NCI-H1092 treated with DMSO at 0.1 percent for 48 hours (cell line): Measurements from ENCODE around the gene PPP1R2.
A peak's percentile ranks its signal among the peaks of the same experiment; 100 is the strongest.
"Not testable (repeated sequence)": the region's sequence is repeated elsewhere in the genome, so short reads cannot be mapped to it uniquely, and the experiment has no call there.

Experiments used
- DNase-seq: peaks from one replicate; lab custom pipeline; 2025; lab: John Stamatoyannopoulos, UW

PPP1R2 gene

DNA sequence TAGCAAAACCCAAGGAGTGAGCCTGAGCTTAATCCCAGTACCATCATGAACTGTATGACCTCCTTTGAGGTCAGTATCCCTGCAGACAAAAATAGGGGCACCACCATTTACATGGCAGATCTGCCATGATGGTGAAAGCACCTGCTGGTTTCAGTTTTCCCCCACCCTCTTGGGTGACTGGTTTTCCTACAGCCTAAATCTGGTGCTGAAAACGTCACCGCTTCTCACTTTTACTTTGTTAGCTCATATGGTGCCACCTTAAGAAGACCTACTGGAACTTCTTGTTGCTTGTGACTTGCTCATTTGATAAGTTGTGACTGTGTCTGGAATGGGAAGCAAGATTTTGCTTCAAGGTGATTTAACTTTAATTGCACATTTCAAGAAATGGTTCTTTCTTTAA, 5.1 kb downstream of the PPP1R2 start:
- no peak for DNase-seq

DNA sequence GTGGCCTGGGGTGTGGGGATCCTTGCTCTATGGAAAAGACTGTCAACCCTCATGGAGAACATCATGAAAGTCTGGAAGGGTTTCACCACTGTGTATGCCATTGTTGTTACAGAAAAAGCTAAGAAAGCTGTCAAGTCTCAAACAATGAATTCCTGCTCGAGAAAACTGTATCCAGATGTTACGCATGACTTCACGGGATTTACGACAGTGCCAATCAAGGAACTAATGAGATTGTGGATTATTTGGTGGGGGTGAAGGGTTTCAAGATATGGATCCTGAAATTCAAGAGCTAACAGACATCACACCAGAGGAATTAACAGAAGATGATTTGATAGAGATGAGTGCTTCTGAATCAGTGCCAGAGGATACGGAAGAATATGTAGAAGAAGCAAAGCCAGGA, 7.8 kb downstream of the PPP1R2 start:
- DNase-seq: no peak

DNA sequence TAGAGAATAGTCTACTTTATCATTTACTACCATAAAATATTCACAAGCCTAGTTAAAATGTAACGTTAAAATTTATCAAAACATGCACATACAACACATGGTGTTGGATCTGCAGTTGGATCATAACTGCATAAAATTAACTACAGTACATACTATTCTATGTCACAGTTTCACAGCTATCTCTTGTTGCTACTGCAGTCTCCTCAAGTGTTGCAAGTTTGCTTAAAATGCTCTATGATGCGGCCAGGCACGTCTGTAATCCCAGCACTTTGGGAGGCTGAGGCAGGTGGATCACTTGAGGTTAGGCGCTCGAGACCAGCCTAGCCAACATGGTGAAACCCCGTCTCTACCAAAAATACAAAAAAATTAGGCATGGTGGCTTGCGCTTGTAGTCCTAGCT, 10.3 kb downstream of the PPP1R2 start:
- no peak for DNase-seq

DNA sequence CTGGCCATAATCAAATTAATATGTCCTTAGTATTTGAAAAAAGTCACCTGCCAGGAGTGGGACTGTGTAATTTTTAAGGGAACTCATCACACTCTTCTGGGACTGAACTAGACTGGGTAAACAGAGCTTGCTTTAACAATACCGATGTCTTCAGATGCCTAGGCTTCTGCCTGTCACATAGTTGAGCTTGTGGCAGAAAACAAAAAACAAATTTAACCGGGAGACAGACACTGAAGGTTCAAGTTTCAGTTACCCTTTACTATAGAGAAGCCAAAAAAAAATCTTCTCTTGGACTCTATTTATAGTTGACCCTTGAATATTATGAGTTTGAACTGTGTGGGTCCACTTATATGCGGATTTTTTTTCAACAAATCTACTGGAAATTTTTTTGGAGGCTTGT, 10.8 kb downstream of the PPP1R2 start:
- DNase-seq: no peak

DNA sequence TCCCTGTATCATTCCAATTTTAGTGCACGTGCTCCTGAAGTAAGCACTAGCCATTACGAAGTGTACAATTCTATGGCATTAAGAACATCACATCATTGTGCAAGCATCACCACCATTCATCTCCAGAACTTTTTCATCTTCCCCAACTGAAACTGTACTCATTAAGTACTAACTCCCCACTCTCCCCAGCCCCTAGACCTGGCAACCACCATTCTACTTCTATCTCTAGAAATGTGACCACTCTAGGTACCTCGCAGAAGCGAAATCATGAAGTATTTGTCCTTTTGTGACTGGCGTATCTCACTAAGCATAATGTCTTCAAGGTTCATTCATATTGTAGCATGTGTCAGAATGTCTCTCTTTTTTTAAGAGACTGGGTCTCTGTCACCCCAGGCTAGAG, 11.4 kb downstream of the PPP1R2 start:
- no peak for DNase-seq

DNA sequence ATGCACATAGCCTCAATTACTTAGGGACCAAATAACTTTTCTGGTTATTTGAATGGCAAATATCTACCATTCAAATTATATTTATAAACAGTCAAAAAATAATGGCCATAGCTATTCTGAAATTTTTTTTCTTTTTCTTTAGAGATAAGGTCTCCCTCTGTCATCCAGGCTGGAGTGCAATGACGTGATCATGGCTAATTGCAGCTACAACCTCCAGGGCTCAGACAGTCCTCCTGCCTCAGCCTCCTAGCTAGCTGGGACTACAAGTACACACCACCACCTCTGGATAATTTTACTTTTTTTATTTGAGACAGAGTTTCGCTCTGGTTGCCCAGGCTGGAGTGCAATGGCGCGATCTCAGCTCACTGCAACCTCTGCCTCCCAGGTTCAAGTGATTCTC, 16.6 kb downstream of the PPP1R2 start:
- DNase-seq: no peak

DNA sequence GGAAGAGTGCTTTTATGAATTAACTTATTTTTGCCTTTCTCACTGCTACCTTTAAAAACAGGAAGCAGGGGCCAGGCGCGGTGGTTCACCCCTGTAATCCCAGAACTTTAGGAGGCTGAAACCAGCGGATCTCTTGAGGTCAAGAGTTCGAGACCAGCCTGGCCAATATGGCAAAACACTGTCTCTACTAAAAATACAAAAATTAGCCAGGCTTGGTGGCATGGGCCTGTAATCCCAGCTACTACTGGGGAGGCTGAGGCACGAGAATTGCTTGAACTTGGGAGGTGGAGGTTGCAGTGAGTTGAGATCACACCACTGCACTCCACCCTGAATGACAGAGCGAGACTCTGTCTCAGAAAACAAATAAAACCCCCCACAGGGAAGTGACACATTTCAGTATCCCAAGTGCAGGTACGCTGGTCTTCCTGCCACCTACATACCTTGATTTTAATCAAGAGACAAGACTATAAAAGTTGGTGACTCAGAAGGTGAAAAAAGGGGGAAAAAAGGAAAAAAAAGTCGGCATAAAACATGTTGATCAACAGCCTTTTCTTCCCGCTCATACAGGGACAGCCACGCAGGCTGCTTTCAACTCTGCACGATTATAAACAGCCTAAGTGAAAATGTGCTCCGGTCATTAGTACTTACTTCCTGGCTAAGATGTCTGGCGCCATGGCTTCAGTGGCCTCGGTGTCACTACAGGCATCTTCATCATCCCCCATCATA, 18.8 kb downstream of the PPP1R2 start:
- no peak for DNase-seq

DNA sequence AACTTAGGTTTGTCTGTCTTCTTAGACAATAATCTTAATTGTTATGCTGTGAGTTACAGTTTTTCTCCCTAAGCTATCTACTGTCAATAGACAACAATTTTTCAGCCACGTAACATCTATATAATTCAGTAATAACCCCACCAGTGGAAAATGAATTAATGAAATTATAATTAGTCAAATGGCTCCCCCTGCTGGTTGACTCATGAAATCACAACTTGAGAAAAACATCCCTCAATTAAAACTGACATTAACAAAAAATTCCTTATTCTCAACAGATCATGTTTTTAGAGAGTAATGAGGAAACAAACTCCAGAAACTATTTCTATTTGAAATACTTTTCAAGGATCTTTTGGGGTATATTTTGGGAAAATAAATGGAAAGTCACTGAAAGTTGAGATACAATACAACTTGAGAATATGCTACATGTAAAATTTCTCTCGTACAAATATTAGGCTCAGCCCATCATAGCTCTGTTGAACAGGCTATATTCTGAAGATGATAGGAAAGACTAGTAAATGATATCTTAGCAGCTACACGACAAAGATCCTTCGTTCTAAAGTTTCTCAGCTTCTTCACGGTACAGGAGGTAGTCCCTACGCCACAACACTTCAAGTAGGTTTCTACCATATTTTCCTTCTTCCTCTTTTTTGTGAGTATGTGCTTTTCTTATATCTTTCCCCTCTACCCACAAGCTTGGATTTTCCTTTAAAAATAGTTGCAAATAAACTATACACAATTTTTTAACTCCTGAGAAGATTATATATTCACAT, 20.7 kb downstream of the PPP1R2 start:
- DNase-seq: peak; percentile 35

DNA sequence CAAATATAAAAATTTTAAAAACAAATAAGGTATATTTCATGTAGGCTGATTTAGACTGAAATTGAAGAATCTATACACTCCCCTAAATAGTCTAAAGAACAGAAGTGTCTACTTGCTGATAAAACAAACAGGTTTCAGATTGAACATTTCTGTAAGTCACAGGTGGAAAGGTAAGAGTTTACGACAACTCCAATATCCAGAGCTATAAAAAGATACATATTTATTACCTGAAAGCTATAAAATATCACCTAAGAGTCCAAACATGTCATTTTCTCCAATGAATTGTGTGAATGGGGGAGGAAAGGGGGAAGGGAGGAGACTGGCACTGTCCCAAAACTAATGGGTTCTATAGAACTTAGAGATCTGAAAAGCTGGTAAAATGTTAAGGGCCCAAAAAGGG, 26.1 kb downstream of the PPP1R2 start:
- DNase-seq: no peak

DNA sequence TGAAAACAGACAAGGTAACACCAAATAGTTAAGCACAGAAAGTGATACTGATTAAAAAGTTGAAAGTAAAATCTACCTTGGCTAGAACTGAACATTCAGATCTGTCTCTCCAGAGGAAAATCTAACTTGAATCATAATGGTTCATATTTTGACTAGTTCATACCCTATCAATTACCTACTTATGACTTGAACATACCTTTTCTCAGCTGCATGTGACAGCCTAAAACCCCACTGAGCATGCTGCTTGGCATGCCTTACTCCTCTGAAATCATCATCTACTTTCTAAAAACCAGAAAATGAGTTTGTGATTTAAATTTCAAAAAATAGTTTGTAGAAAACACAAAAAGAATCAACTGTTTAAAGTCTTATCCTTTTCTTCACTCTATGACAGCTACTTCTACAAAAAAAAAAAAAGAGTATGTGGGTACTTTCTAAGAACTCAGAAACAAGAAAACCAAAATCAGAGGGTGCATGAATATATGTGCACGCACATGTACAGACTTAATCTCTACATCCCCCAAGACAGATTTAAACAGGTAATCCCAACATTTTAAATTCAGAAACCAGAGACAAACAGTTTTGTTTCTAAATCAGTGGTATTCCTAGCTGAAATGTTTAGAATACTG, 28.4 kb downstream of the PPP1R2 start:
- DNase-seq: not testable (repeated sequence)

DNA sequence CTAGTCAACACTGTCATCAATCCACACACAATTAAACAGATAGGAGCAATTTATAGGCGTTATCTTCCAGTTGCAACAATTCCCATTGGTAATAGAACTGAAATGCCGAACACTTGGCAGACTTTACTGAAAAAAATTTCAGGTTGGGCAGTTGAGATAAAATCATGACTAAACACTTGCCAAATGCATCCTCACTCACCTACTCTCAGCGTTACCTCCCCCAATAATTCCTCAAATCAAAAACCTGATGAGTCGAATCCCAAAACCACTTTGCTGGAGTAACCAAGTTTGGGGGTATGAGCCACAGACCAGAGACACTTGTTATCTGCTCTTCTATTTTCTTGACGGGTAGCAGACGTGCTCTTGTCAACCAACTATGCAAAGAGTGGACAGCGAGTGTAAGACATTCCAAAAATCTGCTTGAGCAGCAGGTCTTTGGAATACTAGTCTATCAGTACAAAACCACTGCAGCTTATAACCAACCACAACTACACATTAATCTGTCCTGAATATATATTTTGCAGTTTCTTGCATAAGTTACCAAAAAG, 30.3 kb downstream of the PPP1R2 start:
- DNase-seq: no peak

DNA sequence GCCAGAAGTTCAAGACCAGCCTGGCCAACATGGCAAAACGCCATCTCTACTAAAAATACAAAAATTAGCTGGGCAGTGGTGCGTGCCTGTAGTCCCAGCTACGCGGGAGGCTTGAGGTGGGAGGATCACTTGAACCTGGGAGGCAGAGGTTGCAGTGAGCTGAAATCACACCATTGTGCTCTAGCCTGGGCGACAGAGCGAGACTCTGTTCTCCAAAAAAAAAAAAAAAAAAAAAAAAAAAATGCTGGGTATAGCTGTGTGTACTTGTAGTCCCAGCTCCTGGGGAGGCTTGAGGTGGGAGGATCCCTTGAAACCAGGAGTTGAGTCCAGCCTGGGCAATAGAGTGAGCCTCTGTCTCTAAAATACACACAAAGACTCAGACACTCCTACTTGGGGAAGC, 32.0 kb downstream of the PPP1R2 start:
- no peak for DNase-seq

DNA sequence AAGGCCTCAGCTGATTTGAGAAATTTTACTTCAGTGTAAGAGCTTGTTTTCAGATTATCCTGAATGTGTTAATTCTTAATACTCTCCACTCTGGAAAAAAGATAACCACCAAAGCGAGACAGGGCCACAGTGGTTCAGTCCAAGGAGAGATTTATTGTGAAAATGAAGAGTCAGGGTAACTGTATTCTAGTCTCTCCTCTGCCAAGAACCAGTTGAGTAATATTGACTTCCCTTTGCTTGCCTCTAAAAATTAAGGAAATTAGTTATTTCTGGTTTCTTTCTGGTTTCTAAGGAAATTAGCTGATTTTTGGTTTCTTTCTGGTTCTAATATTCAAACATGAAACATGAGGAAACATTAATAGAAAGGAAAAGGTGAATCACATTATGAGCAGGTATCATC, 34.9 kb downstream of the PPP1R2 start:
- no peak for DNase-seq

DNA sequence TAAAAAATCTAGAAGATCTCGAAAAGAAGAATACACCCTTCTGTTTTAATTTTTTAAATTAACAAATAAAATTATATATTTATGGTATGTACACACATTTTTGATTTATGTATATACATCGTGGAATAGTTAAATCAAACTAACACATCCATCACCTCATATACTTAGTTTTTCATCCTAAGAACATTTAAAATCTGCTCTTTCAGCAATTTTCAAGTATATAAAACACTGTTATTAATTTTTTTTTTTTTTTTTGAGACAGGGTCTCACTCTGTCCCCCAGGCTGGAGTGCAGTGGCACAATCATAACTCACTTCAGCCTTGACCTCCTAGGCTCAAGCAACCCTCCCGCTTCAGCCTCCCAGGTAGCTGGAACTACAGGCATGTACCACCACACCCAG, 67.5 kb downstream of the PPP1R2 start:
- no peak for DNase-seq

DNA sequence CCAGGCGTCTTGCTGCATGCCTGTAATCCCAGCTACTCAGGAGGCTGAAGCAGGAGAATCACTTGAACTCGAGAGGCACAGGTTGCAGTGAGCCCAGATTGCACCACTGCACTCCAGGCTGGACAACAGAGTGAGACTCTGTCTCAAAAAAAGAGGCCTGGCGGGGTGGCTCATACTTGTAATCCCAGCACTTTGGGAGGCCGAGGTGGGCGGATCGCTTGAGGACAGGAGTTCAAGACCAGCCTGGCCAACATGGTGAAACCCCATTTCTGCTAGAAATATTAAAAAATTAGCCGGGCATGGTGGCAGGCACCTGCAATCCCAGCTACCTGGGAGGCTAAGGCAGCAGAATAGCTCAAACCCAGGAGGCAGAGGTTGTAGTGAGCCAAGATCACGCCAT, 68.0 kb downstream of the PPP1R2 start:
- not testable (repeated sequence) for DNase-seq

DNA sequence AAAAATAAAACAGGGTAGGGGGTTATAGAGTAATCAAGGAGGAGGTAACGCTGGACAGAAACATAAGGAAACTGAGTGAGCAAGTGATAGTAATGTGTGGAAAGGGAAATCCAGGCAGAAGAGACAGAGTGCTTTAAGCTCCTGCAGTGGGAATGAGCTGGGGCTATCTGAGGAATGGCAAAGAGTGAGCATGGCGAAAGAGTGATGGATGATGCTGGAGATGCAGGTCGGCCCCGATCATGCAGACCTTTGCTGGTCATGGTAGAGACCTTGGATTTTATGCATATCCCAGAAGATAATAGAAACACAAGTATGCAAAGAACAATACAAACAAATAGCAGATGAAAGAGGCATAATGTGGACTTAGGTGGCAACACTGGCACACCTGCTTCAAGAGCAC, 74.3 kb downstream of the PPP1R2 start:
- DNase-seq: no peak

DNA sequence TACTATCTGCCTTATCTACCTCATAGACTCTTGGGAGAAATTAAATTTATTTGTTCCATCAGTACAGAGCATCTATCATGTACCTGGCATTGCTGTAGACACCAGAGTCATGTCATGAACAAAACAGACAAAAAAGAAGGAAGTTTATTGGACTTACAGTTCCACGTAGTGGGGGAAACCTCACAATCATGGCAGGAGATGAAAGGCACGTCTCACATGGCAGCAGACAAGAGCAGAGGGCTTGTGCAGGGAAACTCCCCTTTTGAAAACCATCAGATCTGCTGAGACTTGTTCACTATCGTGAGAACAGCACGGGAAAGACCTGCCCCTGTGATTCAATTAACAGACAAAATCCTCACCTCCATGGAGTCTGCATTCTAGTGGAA, 74.7 kb downstream of the PPP1R2 start:
- DNase-seq: no peak

DNA sequence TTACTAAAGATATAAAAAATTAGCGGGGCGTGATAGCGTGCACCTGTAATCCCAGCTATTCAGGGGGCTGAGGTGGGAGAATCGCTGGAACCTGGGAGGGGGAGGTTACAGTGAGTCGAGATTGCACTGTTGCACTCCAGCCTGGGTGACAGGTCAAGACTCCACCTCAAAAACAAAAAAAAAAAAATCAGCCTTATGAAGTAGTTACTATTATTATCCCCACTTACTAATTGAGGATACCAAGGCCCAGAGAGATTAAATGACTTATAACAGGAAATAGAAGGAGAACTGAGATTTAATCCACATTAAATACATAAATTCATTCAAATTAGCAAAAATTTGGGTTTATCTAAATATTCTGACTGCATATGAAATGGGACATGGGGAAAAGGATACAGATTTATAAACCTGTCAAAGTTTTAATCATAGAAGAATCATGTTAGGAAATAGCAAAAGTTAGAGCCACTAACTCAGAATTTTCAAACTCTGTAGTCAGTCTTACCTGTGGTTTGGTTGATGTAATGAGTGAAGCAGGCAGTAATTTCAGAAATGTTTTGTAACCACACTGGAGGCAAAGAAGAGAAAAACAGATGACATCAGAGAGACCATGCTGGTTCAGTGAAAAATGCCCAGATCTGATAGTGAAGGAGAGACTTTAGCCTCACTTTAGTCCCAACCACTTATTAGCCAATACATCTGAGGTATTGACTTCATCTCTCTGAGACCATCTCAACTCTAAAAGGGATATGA, 75.3 kb downstream of the PPP1R2 start:
- DNase-seq: no peak

DNA sequence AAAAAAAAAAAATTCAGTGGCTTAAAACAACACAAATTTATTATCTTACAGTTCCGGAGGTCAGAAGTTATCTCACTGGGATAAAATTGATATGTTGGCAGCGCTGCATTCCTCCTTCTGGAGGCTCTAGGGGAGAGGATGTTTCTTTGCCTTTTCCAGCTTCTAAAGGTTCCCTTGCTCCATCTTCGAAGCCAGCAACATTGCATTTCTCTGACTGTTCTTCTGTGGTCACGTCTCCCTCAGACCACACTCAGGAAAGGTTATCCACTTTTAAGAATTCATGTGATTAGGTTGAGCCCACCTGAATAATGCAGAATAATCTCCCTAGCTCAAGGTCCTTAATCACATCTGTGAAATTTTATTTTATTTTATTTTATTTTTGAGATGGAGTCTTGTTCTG, 76.9 kb downstream of the PPP1R2 start:
- DNase-seq: no peak
